Pancreas (tissue), 10 donors: ENCODE data around the gene TNN. TPM values are rescaled to one million over a fixed set of nuclear protein-coding genes. Genes with fewer than 3 reads are reported as not detected.

Source experiments
- ATAC-seq, 4 donors: fragments of 200-7000 bp; cut with Tn5 transposase; one replicate each; pipeline versions ENCODE4 v1.8.0 to v1.9.1; 2020; ENCODE audit warnings: mild to moderate bottlenecking in 4 of 4, moderate library complexity in 4 of 4
- DNase-seq, 6 donors: peaks; one replicate each; pipeline ENCODE4 v3.0.0-alpha.2; 2020
- FAIRE-seq: peaks from 2 replicates; lab custom pipeline; 2012; peaks lifted over from hg19 to GRCh38; lab: Jason Lieb, UNC
- H3K27ac ChIP-seq, 4 donors: fragments of 200-600 bp; sonication (generic); 1 replicate in 3 of 4; 2 replicates in 1 of 4; pipeline versions ENCODE4 v1.5.0 to v1.8.0; 2020
- H3K27me3 ChIP-seq, 4 donors: fragments of 200-600 bp; one replicate each; pipeline ENCODE4 v1.8.0; 2021
- H3K36me3 ChIP-seq, 3 donors: fragments of 200-600 bp; sonication (generic) in 1 of 3; one replicate each; pipeline versions ENCODE4 v1.5.0 to v1.8.0; 2020 to 2021
- H3K4me1 ChIP-seq, 3 donors: fragments of 200-600 bp; one replicate each; pipeline ENCODE4 v1.8.0; 2021
- H3K4me3 ChIP-seq, 4 donors: fragments of 200-600 bp; sonication (generic) in 2 of 4; one replicate each; pipeline versions ENCODE4 v1.5.0 to v1.8.0; 2020 to 2021
- H3K9me3 ChIP-seq, 4 donors: fragments of 200-600 bp; one replicate each; pipeline ENCODE4 v1.8.0; 2021
- CTCF ChIP-seq, 4 donors: fragments of 200-600 bp; sonication (generic) in 3 of 4; IDR thresholded peaks; one replicate each; pipeline versions ENCODE4 v1.5.0 to v1.8.0; 2021; ENCODE audit warnings: antibody characterized with exemption in 4 of 4
- WGBS, 2 donors: extraction: QIAGEN DNeasy Blood & Tissue Kit; methylation state at CpG; one replicate each; pipeline ENCODE4 v1.1.7; 2013; 5-methylcytosine and 5-hydroxymethylcytosine counted together
- intact Hi-C, 3 donors: fragments of 100-400 bp; cut with DNase I; formaldehyde crosslinking; loops; one replicate each; pipeline versions ENCODE4 v1.11.1 to v1.14.2; 2022
- polyA plus RNA-seq, 2 donors: library from polyadenylated mRNA; stranded (reverse); fragments of 200-250 nt; gene quantifications; one replicate each; pipeline ENCODE4 v1.2.3, GENCODE V29; 2013
- total RNA-seq, 6 donors: library from RNA; stranded (reverse); fragmentation: NEBNext Ultra II Directional in 4 of 6; extraction: Animal tissue kit (Norgen Biotek cat#: 25700) in 4 of 6; gene quantifications; one replicate each; pipeline versions ENCODE4 v1.2.1 to v1.2.4, GENCODE V29; 2021 to 2023
- donor health status: healthy with polysubstance abuse.
- donor health status: DM: no; HTN: no; CAD: no; lungs with moderate emphysema.
- donor health status: DM: no; HTN: no; CAD: no.
- donor health status: control.
- donor health status: control.
- donor health status: Bipolar disorder and iron deficiency.
- donor health status: DM: yes; HTN: yes; CAD: no.
- donor health status: DM: no; HTN: no; CAD: no.
- donor health status: DM: no; HTN: no; CAD: no.
- donor health status: DM: yes; HTN: yes; CAD: no.

Gene TNN
- total and polyA plus RNA-seq, 8 donors, result 0.05 to 0.09 (median 0.07) TPM; not detected in 4

- Histone ChIP-seq H3K4me1 (peaks cover 0 to 30% (median 0%) of the 10 kb centered on the region in 3 donors), H3K4me3 (no peak overlapping the region), H3K27me3 (no peaks in the 10 kb centered on the region), H3K36me3 (no peaks in the 10 kb centered on the region), H3K9me3 (no peaks in the 10 kb centered on the region), H3K27ac (no peak overlapping the region)
- ATAC-seq (no peak), FAIRE-seq (no peak), DNase-seq (no peak)
- WGBS, 2 donors, result 93 to 94% methylated on average over 5 of the region's 5 CpGs
- intact Hi-C loops, result no loop called here
- no peak for TF ChIP-seq CTCF (IDR thresholded peaks at IDR 0.05)
Observed at GRCh38 chr1:175183586-175183985, 116.0 kb downstream of the TNN start.

GRCh38 chr1:175185903-175186302 is 118.3 kb downstream of the TNN start:
- no peak for TF ChIP-seq CTCF (IDR thresholded peaks at IDR 0.05)
- DNase-seq (no peak), ATAC-seq (no peak), FAIRE-seq (no peak)
- Histone ChIP-seq H3K27me3 (no peaks in the 10 kb centered on the region), H3K4me3 (no peak overlapping the region), H3K27ac (no peak overlapping the region), H3K9me3 (no peaks in the 10 kb centered on the region), H3K36me3 (no peaks in the 10 kb centered on the region), H3K4me1 (peaks cover 9 to 46% (median 18%) of the 10 kb centered on the region in 3 donors)
- WGBS, 2 donors, result 95 to 97% methylated on average over 1 of the region's 1 CpG
- intact Hi-C loops, result no loop called here

- ATAC-seq (peak in 1 of 4 donors; percentile 17), DNase-seq (no peak), FAIRE-seq (no peak)
- no peak for TF ChIP-seq CTCF (IDR thresholded peaks at IDR 0.05)
- no peaks in the 10 kb centered on the region for H3K27me3 ChIP-seq
- 83 to 91% methylated on average over 2 of the region's 2 CpGs for WGBS, 2 donors
- H3K4me3 ChIP-seq, result no peak overlapping the region
- H3K4me1 ChIP-seq, result peaks cover 15 to 48% (median 23%) of the 10 kb centered on the region in 3 donors
- no peak overlapping the region for H3K27ac ChIP-seq
- H3K9me3 ChIP-seq, result no peaks in the 10 kb centered on the region
- intact Hi-C loops, result no loop called here
- no peaks in the 10 kb centered on the region for H3K36me3 ChIP-seq
Observed at GRCh38 chr1:175186433-175187160, 119.0 kb downstream of the TNN start.

- Histone ChIP-seq H3K27me3 (no peaks in the 10 kb centered on the region), H3K27ac (peak overlapping the region in 1 of 4 donors; percentile 13), H3K4me3 (peak overlapping the region in 1 of 4 donors; percentile 82), H3K36me3 (no peaks in the 10 kb centered on the region), H3K9me3 (no peaks in the 10 kb centered on the region), H3K4me1 (peaks cover 20 to 55% (median 26%) of the 10 kb centered on the region in 3 donors)
- intact Hi-C loops, result no loop called here
- DNase-seq (peak in 1 of 6 donors; percentile 30), ATAC-seq (no peak), FAIRE-seq (no peak)
- no peak for TF ChIP-seq CTCF (IDR thresholded peaks at IDR 0.05)
- WGBS, 2 donors, result 59 to 70% methylated on average over 2 of the region's 2 CpGs
Observed at GRCh38 chr1:175188936-175189335, 121.3 kb downstream of the TNN start.

- peaks cover 20 to 45% (median 26%) of the 10 kb centered on the region in 3 donors for H3K4me1 ChIP-seq
- H3K36me3 ChIP-seq, result no peaks in the 10 kb centered on the region
- H3K27me3 ChIP-seq, result no peaks in the 10 kb centered on the region
- 1 to 2% methylated on average over 7 of the region's 7 CpGs for WGBS, 2 donors
- H3K27ac ChIP-seq, result peak overlapping the region; percentile 88 to 97 (median 92)
- TF ChIP-seq CTCF (IDR thresholded peaks at IDR 0.05), result no peak
- ATAC-seq, result peak in 3 of 4 donors; percentile 3 to 37 (median 16)
- intact Hi-C loops, result no loop called here
- peak overlapping the region; percentile 26 to 82 (median 70) for H3K4me3 ChIP-seq
- no peak for FAIRE-seq
- DNase-seq, result peak in 2 of 6 donors; percentile 29 to 32
- H3K9me3 ChIP-seq, result no peaks in the 10 kb centered on the region
Observed at GRCh38 chr1:175191659-175192058, 124.0 kb downstream of the TNN start.
